ENCODE data around the gene MCMBP.

Gene MCMBP

GRCh38 chr10:119821182-119821581, 51.5 kb downstream of the MCMBP start:
- no peaks in the 10 kb centered on the region for H3K4me1 ChIP-seq (ENCODE audit: control insufficient read depth, insufficient read depth, low read length)
- no peaks in the 10 kb centered on the region for H3K9me3 ChIP-seq (ENCODE audit: control insufficient read depth, low read length)
- no peaks in the 10 kb centered on the region for H3K27me3 ChIP-seq (ENCODE audit: control insufficient read depth, insufficient read depth, low read length)
- no peaks in the 10 kb centered on the region for H3K36me3 ChIP-seq (ENCODE audit: control insufficient read depth, insufficient read depth, low read length)
- no peak overlapping the region for H3K4me3 ChIP-seq (ENCODE audit: low read length)
- no peak overlapping the region for H3K9ac ChIP-seq (ENCODE audit: low read length)

GRCh38 chr10:119818889-119819270, 53.8 kb downstream of the MCMBP start:
- Histone ChIP-seq H3K9ac (ENCODE audit: low read length) (no peak overlapping the region), H3K4me1 (ENCODE audit: control insufficient read depth, insufficient read depth, low read length) (no peaks in the 10 kb centered on the region), H3K27me3 (ENCODE audit: control insufficient read depth, insufficient read depth, low read length) (no peaks in the 10 kb centered on the region), H3K4me3 (ENCODE audit: low read length) (no peak overlapping the region), H3K9me3 (ENCODE audit: control insufficient read depth, low read length) (no peaks in the 10 kb centered on the region), H3K36me3 (ENCODE audit: control insufficient read depth, insufficient read depth, low read length) (no peaks in the 10 kb centered on the region)

GRCh38 chr10:119817991-119818888, 54.4 kb downstream of the MCMBP start:
- H3K4me3 ChIP-seq (ENCODE audit: low read length): no peak overlapping the region
- no peaks in the 10 kb centered on the region for H3K4me1 ChIP-seq (ENCODE audit: control insufficient read depth, insufficient read depth, low read length)
- H3K36me3 ChIP-seq (ENCODE audit: control insufficient read depth, insufficient read depth, low read length): no peaks in the 10 kb centered on the region
- H3K9me3 ChIP-seq (ENCODE audit: control insufficient read depth, low read length): no peaks in the 10 kb centered on the region
- H3K27me3 ChIP-seq (ENCODE audit: control insufficient read depth, insufficient read depth, low read length): no peaks in the 10 kb centered on the region
- H3K9ac ChIP-seq (ENCODE audit: low read length): no peak overlapping the region

- Histone ChIP-seq H3K27me3 (ENCODE audit: control insufficient read depth, insufficient read depth, low read length) (no peaks in the 10 kb centered on the region), H3K4me1 (ENCODE audit: control insufficient read depth, insufficient read depth, low read length) (no peaks in the 10 kb centered on the region), H3K4me3 (ENCODE audit: low read length) (no peak overlapping the region)
These were observed 57.0 kb downstream of the MCMBP start for GRCh38 chr10:119815671-119816070.

GRCh38 chr10:119812684-119813083, 60.0 kb downstream of the MCMBP start:
- Histone ChIP-seq H3K9me3 (ENCODE audit: control insufficient read depth, low read length) (no peaks in the 10 kb centered on the region), H3K4me3 (ENCODE audit: low read length) (no peak overlapping the region), H3K36me3 (ENCODE audit: control insufficient read depth, insufficient read depth, low read length) (no peaks in the 10 kb centered on the region), H3K4me1 (ENCODE audit: control insufficient read depth, insufficient read depth, low read length) (peaks cover 6% of the 10 kb centered on the region), H3K9ac (ENCODE audit: low read length) (no peak overlapping the region), H3K27me3 (ENCODE audit: control insufficient read depth, insufficient read depth, low read length) (no peaks in the 10 kb centered on the region)

More at GRCh38 chr10:119815671-119816070, 57.0 kb downstream of the MCMBP start:
- H3K36me3 ChIP-seq (ENCODE audit: control insufficient read depth, insufficient read depth, low read length): no peaks in the 10 kb centered on the region
- H3K9me3 ChIP-seq (ENCODE audit: control insufficient read depth, low read length): no peaks in the 10 kb centered on the region
- no peak overlapping the region for H3K9ac ChIP-seq (ENCODE audit: low read length)

- H3K9me3 ChIP-seq (ENCODE audit: control insufficient read depth, low read length): no peaks in the 10 kb centered on the region
- no peaks in the 10 kb centered on the region for H3K27me3 ChIP-seq (ENCODE audit: control insufficient read depth, insufficient read depth, low read length)
- no peak overlapping the region for H3K9ac ChIP-seq (ENCODE audit: low read length)
- H3K36me3 ChIP-seq (ENCODE audit: control insufficient read depth, insufficient read depth, low read length): no peaks in the 10 kb centered on the region
- no peak overlapping the region for H3K4me3 ChIP-seq (ENCODE audit: low read length)
- H3K4me1 ChIP-seq (ENCODE audit: control insufficient read depth, insufficient read depth, low read length): peaks cover 6% of the 10 kb centered on the region
These were observed 61.5 kb downstream of the MCMBP start for GRCh38 chr10:119811122-119811521.

GRCh38 chr10:119807960-119808697, 64.5 kb downstream of the MCMBP start:
- Histone ChIP-seq H3K36me3 (ENCODE audit: control insufficient read depth, insufficient read depth, low read length) (no peaks in the 10 kb centered on the region), H3K9ac (ENCODE audit: low read length) (no peak overlapping the region), H3K9me3 (ENCODE audit: control insufficient read depth, low read length) (no peaks in the 10 kb centered on the region), H3K4me1 (ENCODE audit: control insufficient read depth, insufficient read depth, low read length) (peaks cover 6% of the 10 kb centered on the region), H3K27me3 (ENCODE audit: control insufficient read depth, insufficient read depth, low read length) (no peaks in the 10 kb centered on the region), H3K4me3 (ENCODE audit: low read length) (no peak overlapping the region)

GRCh38 chr10:119806334-119807130, 66.1 kb downstream of the MCMBP start:
- no peaks in the 10 kb centered on the region for H3K9me3 ChIP-seq (ENCODE audit: control insufficient read depth, low read length)
- H3K4me1 ChIP-seq (ENCODE audit: control insufficient read depth, insufficient read depth, low read length): peaks cover 6% of the 10 kb centered on the region
- H3K27me3 ChIP-seq (ENCODE audit: control insufficient read depth, insufficient read depth, low read length): no peaks in the 10 kb centered on the region
- H3K9ac ChIP-seq (ENCODE audit: low read length): no peak overlapping the region
- no peak overlapping the region for H3K4me3 ChIP-seq (ENCODE audit: low read length)
- H3K36me3 ChIP-seq (ENCODE audit: control insufficient read depth, insufficient read depth, low read length): no peaks in the 10 kb centered on the region

GRCh38 chr10:119805702-119806230, 66.9 kb downstream of the MCMBP start:
- Histone ChIP-seq H3K4me3 (ENCODE audit: low read length) (no peak overlapping the region), H3K27me3 (ENCODE audit: control insufficient read depth, insufficient read depth, low read length) (no peaks in the 10 kb centered on the region), H3K4me1 (ENCODE audit: control insufficient read depth, insufficient read depth, low read length) (peaks cover 6% of the 10 kb centered on the region), H3K9ac (ENCODE audit: low read length) (no peak overlapping the region), H3K9me3 (ENCODE audit: control insufficient read depth, low read length) (no peaks in the 10 kb centered on the region), H3K36me3 (ENCODE audit: control insufficient read depth, insufficient read depth, low read length) (no peaks in the 10 kb centered on the region)

- H3K9me3 ChIP-seq (ENCODE audit: control insufficient read depth, low read length): no peaks in the 10 kb centered on the region
- peaks cover 5% of the 10 kb centered on the region for H3K4me1 ChIP-seq (ENCODE audit: control insufficient read depth, insufficient read depth, low read length)
- no peaks in the 10 kb centered on the region for H3K36me3 ChIP-seq (ENCODE audit: control insufficient read depth, insufficient read depth, low read length)
- no peak overlapping the region for H3K9ac ChIP-seq (ENCODE audit: low read length)
- no peak overlapping the region for H3K4me3 ChIP-seq (ENCODE audit: low read length)
- H3K27me3 ChIP-seq (ENCODE audit: control insufficient read depth, insufficient read depth, low read length): no peaks in the 10 kb centered on the region
These were observed 69.4 kb downstream of the MCMBP start for GRCh38 chr10:119803264-119803663.

- Histone ChIP-seq H3K27me3 (ENCODE audit: control insufficient read depth, insufficient read depth, low read length) (no peaks in the 10 kb centered on the region), H3K4me1 (ENCODE audit: control insufficient read depth, insufficient read depth, low read length) (no peaks in the 10 kb centered on the region), H3K9me3 (ENCODE audit: control insufficient read depth, low read length) (no peaks in the 10 kb centered on the region), H3K36me3 (ENCODE audit: control insufficient read depth, insufficient read depth, low read length) (no peaks in the 10 kb centered on the region), H3K4me3 (ENCODE audit: low read length) (no peak overlapping the region), H3K9ac (ENCODE audit: low read length) (no peak overlapping the region)
These were observed 70.6 kb downstream of the MCMBP start for GRCh38 chr10:119801998-119802538.
